Retinal pigment epithelial cell (primary cell): ENCODE measurements around the gene MYRIP.

Source experiments
- DNase-seq: peaks from one replicate; pipeline ENCODE4 v3.0.0-alpha.2; 2010; ENCODE audit warnings: low read depth
- H3K4me3 ChIP-seq: 2 replicates; pipeline ENCODE4 v1.5.1; 2011; ENCODE audit warnings: mild to moderate bottlenecking, low read length, control low read depth, moderate library complexity
- TF ChIP-seq, protein P1 (sequence below): conservative IDR thresholded peaks from 2 replicates; pipeline ENCODE4 v1.5.1; 2011; ENCODE audit warnings: low read depth, low read length, control low read depth, inconsistent platforms

Gene MYRIP

DNA sequence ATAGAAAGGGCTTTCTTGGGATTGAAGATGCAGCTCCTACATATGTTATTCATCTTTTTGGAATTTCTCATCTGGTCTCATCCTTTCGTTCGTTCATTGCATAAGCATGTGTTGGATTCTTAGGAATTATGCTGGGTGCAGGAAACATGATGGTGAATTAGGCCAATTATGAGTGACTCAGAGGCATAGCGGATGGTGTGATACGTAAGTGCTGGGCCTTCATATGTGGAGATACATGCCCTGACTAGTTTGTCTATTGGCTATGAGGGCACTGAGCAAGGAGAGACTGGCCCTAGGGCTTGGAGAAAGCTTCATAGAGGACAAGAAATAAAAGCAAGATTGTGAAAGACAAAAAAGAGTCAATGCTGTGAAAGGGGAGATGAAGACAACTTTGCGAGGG, 235.1 kb downstream of the MYRIP start:
- DNase-seq, result peak; percentile 54
- H3K4me3 ChIP-seq, result no peak overlapping the region
- TF ChIP-seq, protein P1, sequence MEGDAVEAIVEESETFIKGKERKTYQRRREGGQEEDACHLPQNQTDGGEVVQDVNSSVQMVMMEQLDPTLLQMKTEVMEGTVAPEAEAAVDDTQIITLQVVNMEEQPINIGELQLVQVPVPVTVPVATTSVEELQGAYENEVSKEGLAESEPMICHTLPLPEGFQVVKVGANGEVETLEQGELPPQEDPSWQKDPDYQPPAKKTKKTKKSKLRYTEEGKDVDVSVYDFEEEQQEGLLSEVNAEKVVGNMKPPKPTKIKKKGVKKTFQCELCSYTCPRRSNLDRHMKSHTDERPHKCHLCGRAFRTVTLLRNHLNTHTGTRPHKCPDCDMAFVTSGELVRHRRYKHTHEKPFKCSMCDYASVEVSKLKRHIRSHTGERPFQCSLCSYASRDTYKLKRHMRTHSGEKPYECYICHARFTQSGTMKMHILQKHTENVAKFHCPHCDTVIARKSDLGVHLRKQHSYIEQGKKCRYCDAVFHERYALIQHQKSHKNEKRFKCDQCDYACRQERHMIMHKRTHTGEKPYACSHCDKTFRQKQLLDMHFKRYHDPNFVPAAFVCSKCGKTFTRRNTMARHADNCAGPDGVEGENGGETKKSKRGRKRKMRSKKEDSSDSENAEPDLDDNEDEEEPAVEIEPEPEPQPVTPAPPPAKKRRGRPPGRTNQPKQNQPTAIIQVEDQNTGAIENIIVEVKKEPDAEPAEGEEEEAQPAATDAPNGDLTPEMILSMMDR, result no peak

DNA sequence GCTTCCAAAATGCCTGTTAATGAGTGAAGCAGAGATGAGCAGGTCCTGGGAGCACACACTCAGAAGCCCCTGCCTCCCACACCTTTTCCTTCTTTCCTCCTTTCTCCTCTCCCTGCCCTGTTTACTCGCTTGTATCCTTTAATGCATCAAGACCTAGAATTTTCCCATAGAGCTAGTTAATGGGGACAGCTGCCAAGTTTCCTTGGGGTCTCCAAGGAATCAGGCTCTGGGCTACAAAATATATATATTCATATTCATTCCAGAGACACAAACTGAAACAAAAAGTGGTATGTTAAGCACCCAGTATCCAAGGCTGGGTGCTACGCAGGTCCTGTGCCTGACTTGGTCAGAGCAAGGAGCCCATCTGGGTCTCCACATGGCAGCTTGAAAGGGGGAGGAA, 235.6 kb downstream of the MYRIP start:
- TF ChIP-seq, protein P1, result no peak
- DNase-seq, result no peak
- H3K4me3 ChIP-seq, result no peak overlapping the region

DNA sequence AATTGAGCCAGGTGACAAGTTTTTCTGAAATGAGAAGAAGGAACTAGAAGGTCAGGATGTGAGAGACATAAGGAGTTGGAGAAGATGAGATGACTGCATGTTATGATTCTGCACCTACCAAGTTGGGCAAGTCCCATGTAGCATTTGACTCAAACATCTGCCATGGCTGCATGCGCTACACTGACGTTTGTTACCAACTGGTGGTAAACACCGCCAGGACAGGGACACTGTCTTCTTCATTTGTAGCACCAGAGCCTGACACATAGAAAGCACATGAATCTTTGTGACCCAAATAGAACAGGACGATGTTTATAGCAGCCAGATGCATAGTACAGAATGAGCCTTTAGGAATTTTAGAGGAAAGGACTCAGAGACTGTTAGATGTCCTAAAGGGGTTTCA, 236.7 kb downstream of the MYRIP start:
- TF ChIP-seq, protein P1, result no peak
- no peak overlapping the region for H3K4me3 ChIP-seq
- DNase-seq, result no peak

DNA sequence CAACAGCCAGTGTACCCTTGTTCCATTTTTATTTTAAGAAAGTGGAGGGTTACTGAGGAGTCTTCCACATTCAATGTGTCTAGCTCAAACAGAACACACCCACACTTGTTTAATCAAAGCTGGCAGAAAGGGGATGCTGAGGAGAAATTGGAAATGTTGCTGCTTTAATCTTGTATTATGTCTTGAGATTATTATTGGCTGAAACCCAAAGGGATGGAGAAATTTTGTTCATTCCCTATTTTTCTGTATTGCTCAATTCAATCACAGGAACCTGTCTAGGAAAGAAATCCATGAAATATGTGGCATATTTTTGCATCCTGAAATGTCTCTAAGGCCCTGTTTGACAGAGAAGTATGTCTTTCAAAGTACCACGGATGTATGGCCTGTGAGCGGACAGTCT, 238.0 kb downstream of the MYRIP start:
- TF ChIP-seq, protein P1, result no peak
- H3K4me3 ChIP-seq, result no peak overlapping the region

DNA sequence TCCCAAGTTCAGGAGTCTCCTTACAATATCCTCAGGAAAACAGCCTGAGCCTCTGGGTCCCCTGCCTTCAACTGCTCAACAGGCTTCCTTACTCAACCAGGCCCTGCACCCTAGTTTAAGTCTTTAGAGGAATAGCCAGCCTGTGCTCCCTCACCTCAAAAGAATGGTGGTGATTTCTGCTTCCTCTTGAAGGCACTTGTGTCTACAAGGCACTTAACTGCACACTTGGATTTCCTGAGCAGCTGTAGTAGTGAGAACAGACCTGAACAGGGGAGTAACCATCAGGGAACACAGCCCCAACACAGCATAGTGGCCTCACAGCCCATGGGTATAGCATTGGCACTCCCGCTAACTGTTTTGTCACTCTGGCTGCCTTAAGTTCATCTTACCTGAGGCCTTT, 244.3 kb downstream of the MYRIP start:
- DNase-seq, result no peak
- no peak overlapping the region for H3K4me3 ChIP-seq
- TF ChIP-seq, protein P1, result no peak

More for the DNA sequence above, 238.0 kb downstream of the MYRIP start:
- DNase-seq, result no peak

DNA sequence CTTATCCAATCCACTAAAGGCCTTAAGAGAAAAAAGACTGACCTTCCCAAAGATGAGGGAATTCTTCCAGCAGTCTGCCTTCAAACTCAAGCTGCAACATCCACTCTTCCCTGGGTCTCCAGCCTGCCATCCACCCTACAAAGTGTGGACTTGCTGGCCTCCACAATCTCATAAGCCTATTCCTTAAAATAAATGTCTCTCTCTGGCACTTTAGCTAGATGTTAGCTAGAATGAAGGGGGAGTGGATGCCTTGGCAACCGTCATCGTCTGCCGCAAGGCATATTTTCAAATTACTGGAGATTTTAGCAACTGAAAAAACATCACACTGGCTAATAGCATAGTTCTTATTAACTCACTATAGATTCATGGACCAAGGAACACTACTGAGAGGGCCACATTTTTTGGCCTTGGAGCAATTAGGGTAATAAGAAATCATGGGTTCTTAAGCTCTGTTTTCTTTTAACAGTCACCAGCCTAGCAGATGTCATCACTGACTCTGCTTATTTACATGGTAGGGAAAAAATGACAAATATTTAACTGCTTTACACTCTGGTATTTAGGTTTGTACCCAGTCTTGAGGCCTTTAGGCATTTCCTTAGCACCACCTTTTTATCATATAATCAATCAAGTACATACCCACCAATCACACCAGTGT, 245.3 kb downstream of the MYRIP start:
- TF ChIP-seq, protein P1, result no peak
- H3K4me3 ChIP-seq, result no peak overlapping the region
- peak; percentile 62 for DNase-seq

DNA sequence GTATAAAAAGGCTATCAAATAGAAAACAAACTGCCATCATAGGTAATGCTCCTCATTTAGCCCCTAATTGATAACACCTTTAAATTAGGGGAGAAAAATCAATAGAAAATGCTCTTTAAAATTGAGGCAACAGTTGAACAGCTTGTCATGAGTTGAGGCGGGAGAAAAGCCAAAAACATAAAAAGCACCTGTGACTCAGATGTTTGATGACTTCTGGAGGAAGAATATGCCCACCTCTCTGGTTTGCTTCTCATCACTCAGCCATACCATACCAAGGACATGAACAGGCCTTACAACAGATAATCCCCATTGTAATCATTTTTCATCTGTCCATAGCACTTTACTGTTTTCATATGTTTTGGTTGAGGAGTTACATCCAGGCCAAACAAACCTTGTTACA, 246.0 kb downstream of the MYRIP start:
- DNase-seq, result no peak
- TF ChIP-seq, protein P1, result no peak
- H3K4me3 ChIP-seq, result no peak overlapping the region
